GM19043 (cell line): ENCODE measurements around the gene THOC1.

Source experiments
- ATAC-seq: cut with Tn5 transposase; IDR thresholded peaks from one replicate; pipeline ENCODE4 v1.9.1; 2021; ENCODE audit warnings: low read depth; ENCODE audit not compliant: unreplicated experiment

Gene THOC1

DNA sequence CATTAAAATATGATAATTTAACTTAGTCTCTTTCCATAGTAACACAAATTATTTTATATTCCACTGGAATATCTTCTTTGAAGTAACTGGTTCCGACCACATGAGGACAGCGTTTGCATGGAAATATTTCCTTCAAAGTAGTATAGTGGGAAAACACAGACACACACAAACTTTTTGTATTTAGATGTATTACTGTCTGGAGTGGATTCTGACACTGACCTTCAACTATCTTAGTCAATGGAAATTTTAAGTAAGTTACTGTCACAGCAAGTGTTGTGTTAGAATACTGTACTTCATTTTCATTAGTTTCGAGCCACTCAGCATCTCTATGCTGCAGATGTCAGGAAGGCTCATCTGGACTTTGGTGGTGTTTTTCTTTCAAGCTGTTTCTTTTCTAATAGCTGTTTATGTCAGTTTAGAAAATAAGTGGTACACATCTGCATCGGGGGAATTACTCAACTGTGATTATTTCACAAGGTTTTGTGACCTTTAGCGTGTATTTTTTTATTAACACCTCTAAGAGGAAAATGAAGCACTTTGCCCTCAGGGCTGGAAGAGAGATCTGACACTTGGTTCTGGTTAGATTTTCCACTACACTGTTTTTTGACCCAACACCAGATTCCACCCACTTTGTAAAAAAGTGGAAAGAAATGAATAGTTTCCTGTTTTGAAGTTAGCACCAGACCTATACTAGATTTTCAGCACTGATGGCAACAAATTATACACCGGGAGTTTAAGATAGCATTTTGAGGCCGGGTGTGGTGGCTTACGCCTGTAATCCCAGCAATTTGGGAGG, 18.9 kb upstream of the THOC1 start:
- ATAC-seq, result no peak

DNA sequence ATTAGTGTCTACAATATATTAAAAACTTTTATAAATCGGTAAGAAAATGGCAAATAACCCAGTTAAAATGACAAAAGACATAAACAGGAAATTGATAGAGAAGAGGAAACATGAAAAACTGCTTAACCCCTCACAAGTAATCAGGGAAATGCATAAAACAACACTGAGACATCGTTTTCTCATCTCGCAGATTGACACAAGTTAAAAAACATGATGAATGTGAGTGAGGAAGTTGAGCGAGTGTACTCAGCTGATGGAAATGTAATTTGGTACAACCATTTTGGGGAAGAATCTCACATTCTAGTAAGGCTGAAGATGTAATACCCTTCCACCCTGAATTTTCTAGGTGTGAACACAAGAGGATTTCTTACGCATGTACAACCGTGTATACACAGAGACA, 18.0 kb upstream of the THOC1 start:
- ATAC-seq, result no peak

DNA sequence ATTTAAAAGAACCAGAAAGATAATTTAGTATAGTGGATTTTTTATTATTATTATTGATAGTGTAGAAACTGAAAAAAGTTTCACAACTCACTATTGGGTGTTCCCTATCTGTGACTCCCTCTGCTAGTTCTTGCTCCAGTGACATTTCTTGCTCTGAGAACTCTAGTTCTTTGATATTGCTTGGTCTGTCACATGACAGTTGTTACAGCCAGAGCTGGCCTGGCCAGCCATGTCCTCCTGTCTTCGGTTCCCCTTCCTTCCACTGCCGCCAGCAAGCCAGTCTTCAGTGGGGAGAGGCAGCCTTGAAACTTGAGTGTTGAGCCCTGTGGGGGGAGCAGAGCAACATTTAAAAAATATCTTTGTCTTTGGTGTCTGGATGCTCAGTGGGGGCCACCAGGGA, 7.6 kb upstream of the THOC1 start:
- ATAC-seq, result no peak

DNA sequence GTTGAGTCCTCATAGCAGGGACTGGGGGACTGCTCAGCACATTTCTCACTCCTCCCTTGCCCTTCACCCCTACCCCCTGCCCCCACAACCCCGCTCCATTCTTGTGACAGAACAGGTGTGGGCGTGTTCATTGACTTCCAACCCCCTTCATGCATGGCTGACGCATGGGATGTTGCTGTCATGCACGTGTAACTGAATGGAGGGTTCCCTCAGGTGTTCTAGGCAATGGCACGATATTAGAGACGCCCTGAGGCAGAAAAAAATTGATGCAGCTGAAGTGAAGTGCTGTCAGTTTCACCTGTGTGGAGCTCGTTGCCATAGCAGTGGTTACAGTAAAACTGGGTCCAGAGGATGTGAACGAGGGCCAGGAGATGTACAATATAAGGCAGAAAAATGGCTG, 6.5 kb upstream of the THOC1 start:
- ATAC-seq, result no peak

- ATAC-seq, result no peak
Observed at GRCh38 chr18:273525-273924, 5.7 kb upstream of the THOC1 start.

DNA sequence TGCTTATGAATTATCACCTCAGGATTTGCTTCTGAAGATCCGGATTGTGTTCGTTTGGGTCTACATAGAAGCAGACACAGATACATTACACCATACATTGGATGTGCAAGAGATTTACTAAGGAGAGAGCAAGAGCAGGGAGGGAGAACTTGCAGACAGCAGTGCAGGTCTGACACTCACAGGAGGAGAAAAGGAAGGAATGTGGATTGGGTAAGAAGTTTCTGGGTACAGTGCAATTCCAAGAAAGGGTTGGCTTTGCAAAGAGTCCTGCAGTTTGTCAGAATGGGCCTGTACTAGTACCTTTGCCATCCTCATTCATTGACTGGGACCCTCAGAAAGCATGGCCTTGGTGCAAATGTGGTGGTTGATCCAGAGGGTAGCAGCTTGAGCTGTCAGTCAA, 4.8 kb upstream of the THOC1 start:
- ATAC-seq, result no peak

DNA sequence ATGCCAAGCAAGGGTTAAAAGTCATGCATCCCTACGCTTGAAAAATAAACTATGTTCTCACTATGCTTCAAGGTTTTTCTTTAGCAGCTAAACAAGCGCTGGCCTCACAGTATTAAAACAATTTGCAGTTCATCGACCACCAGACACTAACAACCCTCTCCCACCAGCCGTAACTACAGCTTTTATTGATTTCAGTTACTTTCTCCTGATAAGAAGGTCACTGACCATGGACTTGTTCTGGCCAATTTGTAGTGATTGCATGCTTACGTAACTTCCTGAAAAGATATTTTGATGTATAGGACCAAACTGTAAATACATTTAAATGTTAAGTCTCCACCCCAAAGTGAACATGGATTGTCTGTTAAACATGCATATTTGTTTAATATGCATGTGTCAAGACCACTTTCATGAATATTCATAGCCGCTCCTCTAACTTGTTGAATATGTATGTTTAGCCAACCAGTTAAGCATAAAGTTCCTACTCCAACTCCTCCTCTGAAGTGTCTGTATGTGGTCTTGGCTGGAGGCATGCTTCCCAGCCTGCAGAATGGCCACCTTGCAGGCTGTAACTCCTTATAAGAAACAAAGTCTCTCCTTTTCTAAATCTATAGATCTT, 1.7 kb upstream of the THOC1 start:
- no peak for ATAC-seq

DNA sequence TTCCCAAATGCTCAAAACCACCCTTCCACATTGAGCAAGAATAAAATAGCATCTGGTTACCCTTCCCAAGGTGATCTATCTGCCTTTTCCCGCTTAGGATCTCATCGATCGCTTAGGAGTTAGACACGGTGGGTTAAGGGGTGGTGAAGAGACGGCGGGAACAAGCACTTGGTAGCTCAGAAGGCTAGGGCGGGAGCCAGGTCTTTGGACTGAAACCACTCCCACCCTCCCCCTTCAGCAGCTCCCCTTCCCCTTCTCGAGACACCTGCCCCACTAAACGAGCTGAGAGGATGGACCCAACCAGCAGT, 513 bp downstream of the THOC1 start:
- no peak for ATAC-seq

- ATAC-seq, result no peak
Observed at GRCh38 chr18:261398-262073, 6.3 kb downstream of the THOC1 start.

- no peak for ATAC-seq
Observed at GRCh38 chr18:260547-260946, 7.3 kb downstream of the THOC1 start.

DNA sequence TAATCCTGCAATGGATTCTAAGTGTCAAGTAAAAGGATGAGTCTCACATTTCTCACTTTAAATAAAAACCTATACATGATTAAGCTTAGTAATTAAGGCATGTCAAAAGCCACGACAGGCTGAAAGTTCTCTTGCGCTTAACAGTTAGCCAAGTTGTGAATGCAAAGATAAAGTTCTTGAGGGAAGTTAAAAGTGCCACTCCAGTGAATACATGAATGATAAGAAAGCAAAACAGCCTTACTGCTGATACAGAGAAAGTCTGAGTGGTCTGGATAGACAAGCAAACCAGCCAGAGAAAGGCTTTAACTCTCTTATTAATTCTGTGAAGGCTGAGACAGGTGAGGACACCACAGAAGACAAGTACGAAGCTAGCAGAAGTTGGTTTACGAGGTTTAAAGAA, 12.7 kb downstream of the THOC1 start:
- no peak for ATAC-seq

- no peak for ATAC-seq
Observed at GRCh38 chr18:253121-253520, 14.7 kb downstream of the THOC1 start.

- ATAC-seq, result no peak
Observed at GRCh38 chr18:251572-251971, 16.3 kb downstream of the THOC1 start.

DNA sequence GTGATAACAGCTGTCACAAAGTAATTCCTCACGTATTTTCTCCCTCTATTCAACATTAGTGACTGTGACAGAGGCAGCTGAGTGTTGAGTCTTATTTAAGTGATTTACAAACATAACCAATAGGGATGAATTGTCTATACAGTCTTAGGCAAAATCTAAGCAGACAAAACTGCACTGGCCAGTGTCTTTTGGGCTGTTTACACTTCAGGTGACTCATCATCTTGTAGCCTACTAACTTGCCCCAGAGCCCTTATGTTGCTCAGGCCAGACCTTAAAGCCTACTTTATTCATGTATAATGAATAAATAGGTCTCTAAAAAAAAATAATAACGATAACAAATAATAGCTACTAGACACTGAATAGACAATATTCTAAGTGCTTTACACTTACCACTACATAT, 17.2 kb downstream of the THOC1 start:
- ATAC-seq, result no peak

GRCh38 chr18:248053-248452, 19.8 kb downstream of the THOC1 start:
- no peak for ATAC-seq

DNA sequence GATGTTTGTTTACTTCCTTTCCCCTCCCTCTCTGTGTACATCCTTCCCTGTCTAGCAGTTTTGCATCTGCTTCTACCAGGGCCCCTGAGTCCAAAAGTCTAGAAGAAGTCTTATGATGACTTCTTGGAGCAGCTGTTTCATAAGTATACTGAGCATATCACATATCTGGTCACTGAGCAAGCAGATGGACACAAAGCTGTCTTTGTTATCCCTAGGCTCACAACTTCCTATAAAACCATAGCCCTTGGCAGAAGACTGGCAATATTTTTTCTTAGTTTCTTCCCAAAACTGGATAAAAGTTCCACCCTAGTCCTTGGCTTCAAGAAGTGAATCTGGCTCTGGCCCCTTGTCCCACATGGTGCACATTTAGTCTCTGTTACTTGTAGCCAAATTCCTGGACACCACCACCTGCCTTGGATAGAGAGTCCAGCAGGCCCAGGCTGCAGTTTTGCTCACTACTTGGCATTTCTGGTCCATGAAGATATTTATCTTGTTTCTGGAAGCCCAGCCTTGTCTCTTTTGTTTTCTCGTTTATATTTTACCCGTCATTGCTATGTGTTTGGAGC, 22.5 kb downstream of the THOC1 start:
- ATAC-seq, result no peak

DNA sequence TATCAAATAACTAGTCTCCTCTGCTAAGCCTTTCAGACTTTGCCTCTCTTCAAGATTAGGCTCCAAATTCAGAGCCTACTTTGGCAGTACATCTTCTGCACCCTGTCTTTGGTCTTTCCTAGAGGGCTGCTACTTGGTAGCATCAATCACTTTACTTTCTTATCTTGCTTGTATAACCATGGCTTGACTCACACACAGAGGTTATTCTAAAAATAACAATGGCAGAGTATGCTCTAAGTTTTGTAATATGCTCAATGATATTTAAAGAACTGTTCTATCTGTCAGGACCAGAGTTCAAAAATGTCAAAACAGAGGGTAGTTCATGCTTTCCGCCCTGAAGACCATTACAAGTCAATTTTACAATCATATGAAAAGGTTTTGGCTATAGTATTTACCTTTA, 27.7 kb downstream of the THOC1 start:
- ATAC-seq, result no peak

GRCh38 chr18:231563-231962, 36.3 kb downstream of the THOC1 start:
- ATAC-seq, result no peak

DNA sequence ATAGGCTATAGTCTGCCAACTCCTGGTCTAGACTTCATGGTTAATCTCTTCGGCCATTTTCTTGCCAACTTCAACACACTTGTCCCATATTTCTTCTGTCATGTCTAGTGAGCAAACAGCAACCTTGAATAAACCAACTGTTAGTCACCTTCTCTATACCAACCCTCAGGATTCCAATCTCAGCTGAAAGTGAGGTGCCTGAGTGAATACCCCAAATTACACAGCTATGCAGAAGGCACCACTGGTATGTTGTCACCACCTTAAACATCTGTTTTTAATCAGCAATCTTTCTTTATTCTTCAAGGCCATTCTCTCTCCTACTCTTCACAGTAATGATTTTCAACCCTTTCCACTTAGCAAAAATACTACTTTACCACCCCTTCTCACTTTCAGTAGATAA, 39.3 kb downstream of the THOC1 start:
- ATAC-seq, result no peak

DNA sequence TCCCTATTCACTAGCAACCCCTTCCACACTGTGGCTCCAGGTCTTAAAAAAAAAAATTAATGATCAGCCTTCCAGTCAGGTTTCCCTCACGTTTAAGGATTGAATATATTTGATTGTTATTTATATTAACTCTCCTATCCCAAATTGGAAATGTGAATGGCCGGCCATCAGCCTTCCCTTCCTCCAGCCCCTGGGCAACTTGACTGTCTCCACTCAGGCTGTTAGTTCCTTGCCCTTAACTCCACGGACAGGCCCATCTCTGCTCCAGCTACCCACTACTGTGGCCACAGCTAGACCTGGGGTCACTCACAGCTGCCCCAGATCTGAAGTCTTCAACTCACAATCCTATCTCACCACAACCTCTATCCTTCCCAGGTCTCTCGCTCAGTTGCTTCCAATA, 39.9 kb downstream of the THOC1 start:
- no peak for ATAC-seq

GRCh38 chr18:227374-227773, 40.5 kb downstream of the THOC1 start:
- ATAC-seq, result no peak

DNA sequence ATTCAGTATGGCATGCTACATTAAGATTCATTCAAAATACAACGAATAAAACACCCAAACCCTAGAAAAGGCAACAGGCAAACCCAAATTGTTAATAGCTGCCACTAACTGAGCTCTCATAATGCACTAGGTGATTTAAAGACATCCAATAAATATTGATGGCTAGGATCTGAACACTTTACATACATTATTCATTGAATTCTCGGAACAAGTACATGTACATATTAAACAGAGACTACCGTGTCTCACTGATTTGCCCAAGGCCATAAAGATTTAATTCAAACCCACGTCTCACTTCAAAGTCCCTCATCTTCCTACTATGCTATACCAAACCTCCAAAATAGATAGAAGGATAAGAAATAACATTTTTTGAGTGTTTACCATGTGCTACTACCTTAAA, 42.1 kb downstream of the THOC1 start:
- ATAC-seq, result no peak
